Fibroblast of lung (primary cell): ENCODE data around the gene MFAP3. TPM values are rescaled to one million over a fixed set of nuclear protein-coding genes. Genes with fewer than 3 reads are reported as not detected.
A peak's percentile ranks its signal among the peaks of the same experiment; 100 is the strongest.

ENCODE experiments used
- DNase-seq, 2 donors: peaks; one replicate each; pipeline versions ENCODE4 v3.0.0 to v3.0.0-alpha.2; 2010; ENCODE audit warnings: low read depth in 2 of 2
- H2AFZ ChIP-seq: 2 replicates; pipeline ENCODE4 v1.5.1; 2012; ENCODE audit warnings: low read length, control low read depth, inconsistent platforms
- H3K27ac ChIP-seq: 2 replicates; pipeline ENCODE4 v1.5.1; 2011; ENCODE audit warnings: low read length, control low read depth; ENCODE audit not compliant: insufficient read depth
- H3K27me3 ChIP-seq: 2 replicates; pipeline ENCODE4 v1.5.1; 2011; ENCODE audit warnings: mild to moderate bottlenecking, low read length; ENCODE audit not compliant: control insufficient read depth, insufficient read depth
- H3K36me3 ChIP-seq: 2 replicates; pipeline ENCODE4 v1.5.1; 2011; ENCODE audit warnings: low read length; ENCODE audit not compliant: control insufficient read depth, insufficient read depth
- H3K4me1 ChIP-seq: 2 replicates; pipeline ENCODE4 v1.5.1; 2011; ENCODE audit warnings: low read length; ENCODE audit not compliant: control insufficient read depth, insufficient read depth; ENCODE audit errors: extremely low read depth
- H3K4me2 ChIP-seq: 2 replicates; pipeline ENCODE4 v1.5.1; 2011; ENCODE audit warnings: low read length, control low read depth; ENCODE audit not compliant: insufficient read depth; ENCODE audit errors: extremely low read depth
- H3K4me3 ChIP-seq, 4 experiments: fragments of 200-600 bp in 1 of 4; sonication (generic) in 1 of 4; replicated peaks in 1 of 4; 2 replicates each; pipeline ENCODE4 v1.5.1; 2011 to 2016; ENCODE audit warnings: low read length in 4 of 4, low read depth in 3 of 4, mild to moderate bottlenecking in 3 of 4, control low read depth in 2 of 4, inconsistent platforms in 1 of 4, mixed read lengths in 1 of 4; ENCODE audit not compliant: insufficient read depth in 1 of 4; ENCODE audit errors: control extremely low read depth in 1 of 4
- H3K79me2 ChIP-seq: 2 replicates; pipeline ENCODE4 v1.5.1; 2012; ENCODE audit warnings: mild to moderate bottlenecking, low read length, inconsistent platforms; ENCODE audit not compliant: control insufficient read depth, insufficient read depth
- H3K9ac ChIP-seq: 2 replicates; pipeline ENCODE4 v1.5.1; 2011; ENCODE audit warnings: mild to moderate bottlenecking, low read length, control low read depth; ENCODE audit not compliant: insufficient read depth
- H3K9me3 ChIP-seq: 2 replicates; pipeline ENCODE4 v1.5.1; 2012; ENCODE audit warnings: low read depth, low read length; ENCODE audit not compliant: control insufficient read depth, insufficient read depth
- H4K20me1 ChIP-seq: 2 replicates; pipeline ENCODE4 v1.5.1; 2011; ENCODE audit warnings: low read length; ENCODE audit not compliant: control insufficient read depth, insufficient read depth; ENCODE audit errors: extremely low read depth
- EZH2 ChIP-seq: IDR thresholded peaks from 2 replicates; pipeline ENCODE4 v1.5.1; 2012; ENCODE audit warnings: low read length, control low read depth, mild to moderate bottlenecking; ENCODE audit errors: missing control alignments
- polyA plus RNA-seq, 2 donors: library from polyadenylated mRNA; depleted of rRNA in 1 of 2; stranded (reverse) in 1 of 2; unstranded in 1 of 2; fragments of >200 nt; gene quantifications; 2 replicates each; pipeline ENCODE4 v1.2.1, GENCODE V29; 2011 to 2012; ENCODE audit warnings: missing spikeins in 1 of 2
- total RNA-seq: library from RNA; depleted of rRNA; stranded (reverse); fragments of >200 nt; gene quantifications from 2 replicates; pipeline ENCODE4 v1.2.1, GENCODE V29; 2014
- TF ChIP-seq, protein P1 (sequence below), 2 donors: IDR thresholded peaks in 1 of 2; conservative IDR thresholded peaks in 1 of 2; 1 replicate in 1 of 2; 2 replicates in 1 of 2; pipeline ENCODE4 v1.5.1; 2011 to 2012; ENCODE audit warnings: low read length in 2 of 2, control low read depth in 1 of 2, inconsistent platforms in 1 of 2, low read depth in 1 of 2, mild to moderate bottlenecking in 1 of 2

Gene MFAP3
- total and polyA plus RNA-seq, 2 donors (not counting 1 experiment from before 2014, with no cell fraction given) = 62.2 to 63.3 TPM

DNA sequence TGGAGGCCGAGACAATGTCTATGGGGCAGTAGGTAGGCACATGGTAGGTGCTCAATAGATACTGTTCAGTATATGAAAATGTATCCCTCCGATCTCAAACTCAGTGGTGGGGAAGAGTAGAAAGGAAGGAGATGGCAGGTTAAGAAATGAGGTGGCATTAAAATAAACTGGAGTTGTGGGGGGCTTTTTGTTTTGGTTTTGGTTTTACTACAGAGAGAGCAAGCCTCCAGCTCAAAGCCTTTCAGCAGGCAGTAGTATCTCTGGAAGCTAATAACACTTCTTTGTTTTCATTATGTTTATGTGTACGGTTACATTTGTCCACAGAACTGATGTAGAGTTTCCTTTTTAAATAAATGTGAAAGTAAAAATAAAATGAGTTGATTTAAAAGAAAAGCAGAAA is 8.6 kb downstream of the MFAP3 start:
- Histone ChIP-seq H3K4me3 (no peak overlapping the region), H4K20me1 (peaks cover 2% of the 10 kb centered on the region), H3K9ac (no peak overlapping the region), H3K27ac (no peak overlapping the region), H3K9me3 (no peaks in the 10 kb centered on the region), H3K36me3 (no peaks in the 10 kb centered on the region), H3K4me2 (no peak overlapping the region), H3K27me3 (no peaks in the 10 kb centered on the region), H3K4me1 (no peaks in the 10 kb centered on the region), H2AFZ (no peak overlapping the region), H3K79me2 (peaks cover 13% of the 10 kb centered on the region)
- TF ChIP-seq, protein P1, sequence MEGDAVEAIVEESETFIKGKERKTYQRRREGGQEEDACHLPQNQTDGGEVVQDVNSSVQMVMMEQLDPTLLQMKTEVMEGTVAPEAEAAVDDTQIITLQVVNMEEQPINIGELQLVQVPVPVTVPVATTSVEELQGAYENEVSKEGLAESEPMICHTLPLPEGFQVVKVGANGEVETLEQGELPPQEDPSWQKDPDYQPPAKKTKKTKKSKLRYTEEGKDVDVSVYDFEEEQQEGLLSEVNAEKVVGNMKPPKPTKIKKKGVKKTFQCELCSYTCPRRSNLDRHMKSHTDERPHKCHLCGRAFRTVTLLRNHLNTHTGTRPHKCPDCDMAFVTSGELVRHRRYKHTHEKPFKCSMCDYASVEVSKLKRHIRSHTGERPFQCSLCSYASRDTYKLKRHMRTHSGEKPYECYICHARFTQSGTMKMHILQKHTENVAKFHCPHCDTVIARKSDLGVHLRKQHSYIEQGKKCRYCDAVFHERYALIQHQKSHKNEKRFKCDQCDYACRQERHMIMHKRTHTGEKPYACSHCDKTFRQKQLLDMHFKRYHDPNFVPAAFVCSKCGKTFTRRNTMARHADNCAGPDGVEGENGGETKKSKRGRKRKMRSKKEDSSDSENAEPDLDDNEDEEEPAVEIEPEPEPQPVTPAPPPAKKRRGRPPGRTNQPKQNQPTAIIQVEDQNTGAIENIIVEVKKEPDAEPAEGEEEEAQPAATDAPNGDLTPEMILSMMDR (conservative IDR thresholded peaks at IDR 0.05 in 1 of 2, IDR thresholded peaks at IDR 0.05 in 1 of 2; ENCODE audit: low read depth in 1 of 2, low read length in 2 of 2) = no peak
- no peak for TF ChIP-seq EZH2
- DNase-seq = no peak

DNA sequence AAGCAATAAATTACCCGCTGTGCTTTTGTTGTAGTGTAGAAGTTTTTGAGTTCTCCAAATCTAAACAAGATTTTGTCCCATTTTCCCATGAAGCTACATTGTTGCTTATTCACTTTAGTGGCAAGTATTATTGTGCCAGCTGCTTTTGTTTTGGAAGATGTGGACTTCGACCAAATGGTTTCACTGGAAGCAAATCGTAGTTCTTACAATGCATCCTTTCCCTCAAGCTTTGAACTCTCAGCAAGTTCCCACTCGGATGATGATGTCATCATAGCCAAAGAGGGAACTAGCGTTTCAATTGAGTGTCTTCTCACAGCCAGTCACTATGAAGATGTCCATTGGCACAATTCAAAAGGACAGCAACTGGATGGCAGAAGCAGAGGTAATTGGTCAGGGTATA is 10.9 kb downstream of the MFAP3 start:
- Histone ChIP-seq H3K36me3 (no peaks in the 10 kb centered on the region), H3K4me1 (no peaks in the 10 kb centered on the region), H4K20me1 (peaks cover 2% of the 10 kb centered on the region), H3K27me3 (no peaks in the 10 kb centered on the region), H3K4me3 (no peak overlapping the region), H3K9me3 (no peaks in the 10 kb centered on the region), H3K79me2 (peaks cover 8% of the 10 kb centered on the region), H3K4me2 (no peak overlapping the region), H3K9ac (no peak overlapping the region), H3K27ac (no peak overlapping the region), H2AFZ (no peak overlapping the region)
- peak in 1 of 2 donors; percentile 11 for DNase-seq
- no peak for TF ChIP-seq EZH2
- TF ChIP-seq, protein P1 (conservative IDR thresholded peaks at IDR 0.05 in 1 of 2, IDR thresholded peaks at IDR 0.05 in 1 of 2; ENCODE audit: low read depth in 1 of 2, low read length in 2 of 2) = no peak

DNA sequence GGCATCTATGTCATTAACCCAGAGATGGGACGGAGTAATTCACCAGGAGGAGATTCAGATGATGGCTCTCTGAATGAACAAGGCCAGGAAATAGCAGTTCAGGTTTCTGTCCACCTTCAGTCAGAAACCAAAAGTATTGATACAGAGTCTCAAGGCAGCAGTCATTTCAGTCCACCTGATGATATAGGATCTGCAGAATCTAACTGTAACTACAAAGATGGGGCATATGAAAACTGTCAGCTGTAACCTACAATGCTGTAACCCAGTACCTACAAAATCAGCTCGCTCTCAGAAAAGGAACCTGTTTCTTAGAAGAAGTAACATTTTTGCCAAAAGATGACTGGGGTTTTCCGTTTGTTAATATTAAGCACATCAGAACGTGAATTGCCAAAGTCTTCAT is 14.7 kb downstream of the MFAP3 start:
- TF ChIP-seq, protein P1 (conservative IDR thresholded peaks at IDR 0.05 in 1 of 2, IDR thresholded peaks at IDR 0.05 in 1 of 2; ENCODE audit: low read depth in 1 of 2, low read length in 2 of 2) = no peak
- TF ChIP-seq EZH2 = no peak
- Histone ChIP-seq H3K9ac (no peak overlapping the region), H3K9me3 (no peaks in the 10 kb centered on the region), H3K4me1 (no peaks in the 10 kb centered on the region), H3K4me2 (no peak overlapping the region), H3K27ac (no peak overlapping the region), H4K20me1 (peaks cover 2% of the 10 kb centered on the region), H3K79me2 (no peaks in the 10 kb centered on the region), H3K36me3 (no peaks in the 10 kb centered on the region), H3K27me3 (no peaks in the 10 kb centered on the region), H3K4me3 (no peak overlapping the region), H2AFZ (no peak overlapping the region)
- DNase-seq = no peak
